Anterior cingulate cortex (tissue), 58 donors: ENCODE results near the gene UTF1.
A peak's percentile ranks its signal among the peaks of the same experiment; 100 is the strongest.
"Not testable (repeated sequence)": the region's sequence is repeated elsewhere in the genome, so short reads cannot be mapped to it uniquely, and the experiment has no call there.

ENCODE experiments used
- DNase-seq, 58 donors: peaks; one replicate each; lab custom pipeline; 2025; lab: John Stamatoyannopoulos, UW

The UTF1 gene

GRCh38 chr10:133224756-133225372, 5.2 kb upstream of the UTF1 start:
- peak in 16 of 58 donors; percentile 4 to 41 (median 28) for DNase-seq

- DNase-seq, result peak in 5 of 58 donors; percentile 15 to 45 (median 20)
Observed at GRCh38 chr10:133225707-133226191, 4.3 kb upstream of the UTF1 start.

GRCh38 chr10:133226251-133226808, 3.7 kb upstream of the UTF1 start:
- peak in 4 of 58 donors; percentile 10 to 28 (median 14) for DNase-seq

GRCh38 chr10:133227256-133227655, 2.8 kb upstream of the UTF1 start:
- DNase-seq, result no peak

GRCh38 chr10:133229265-133230043, 563 bp upstream of the UTF1 start:
- peak in 1 of 58 donors; percentile 5 for DNase-seq

GRCh38 chr10:133230387-133231195, 574 bp downstream of the UTF1 start:
- peak in 5 of 58 donors; percentile 7 to 41 (median 15) for DNase-seq

- DNase-seq, result no peak
Observed at GRCh38 chr10:133231244-133231945, 1.4 kb downstream of the UTF1 start.

GRCh38 chr10:133231946-133232574, 2.0 kb downstream of the UTF1 start:
- no peak for DNase-seq

- not testable (repeated sequence) for DNase-seq
Observed at GRCh38 chr10:133234796-133235195, 4.8 kb downstream of the UTF1 start.

GRCh38 chr10:133235265-133235855, 5.3 kb downstream of the UTF1 start:
- DNase-seq, result no peak

GRCh38 chr10:133235932-133236331, 5.9 kb downstream of the UTF1 start:
- DNase-seq, result no peak

GRCh38 chr10:133236401-133237240, 6.6 kb downstream of the UTF1 start:
- no peak for DNase-seq

GRCh38 chr10:133237241-133237587, 7.2 kb downstream of the UTF1 start:
- no peak for DNase-seq

- no peak for DNase-seq
Observed at GRCh38 chr10:133237588-133238465, 7.8 kb downstream of the UTF1 start, which contains the start of gene VENTX. VENTX (plus strand) TSS chr10:133237855; CDS start chr10:133237915, 60 bp downstream.

- DNase-seq, result no peak
Observed at GRCh38 chr10:133238466-133238804, 8.4 kb downstream of the UTF1 start.

GRCh38 chr10:133239990-133240389, 10.0 kb downstream of the UTF1 start:
- no peak for DNase-seq

GRCh38 chr10:133241501-133242205, 11.6 kb downstream of the UTF1 start:
- DNase-seq, result no peak
